Astrocyte (in vitro differentiated cells and primary cell): Measurements from ENCODE around the gene PRLHR.

Experiments used
- CTCF ChIP-seq: IDR thresholded peaks from 2 replicates; pipeline ENCODE4 v1.5.1; 2011; ENCODE audit warnings: low read depth, mild to moderate bottlenecking, inconsistent platforms, low read length, moderate library complexity; ENCODE audit not compliant: insufficient read depth
- EZH2 ChIP-seq: IDR thresholded peaks from 2 replicates; pipeline ENCODE4 v1.6.1; 2012; ENCODE audit warnings: mild to moderate bottlenecking, low read length, inconsistent platforms; ENCODE audit not compliant: insufficient read depth

GRCh38 chr10:118563373-118563890 is 32.0 kb downstream of the PRLHR start:
- no peak for TF ChIP-seq CTCF
- no peak for TF ChIP-seq EZH2
